H9 (cell line): ENCODE measurements around the gene PDZRN4. TPM values are rescaled to one million over a fixed set of nuclear protein-coding genes. Genes with fewer than 3 reads are reported as not detected.

Experiments used
- DNase-seq: peaks from one replicate; pipeline ENCODE4 v3.0.0-alpha.2; 2017
- H2AFZ ChIP-seq: one replicate; pipeline ENCODE4 v1.6.1; 2013; ENCODE audit warnings: mild to moderate bottlenecking, low read length, control low read depth, moderate library complexity
- H2AK5ac ChIP-seq: 2 replicates; pipeline ENCODE4 v1.6.1; 2013; ENCODE audit warnings: low read length, control low read depth, mixed read lengths; ENCODE audit not compliant: insufficient read length
- H2BK120ac ChIP-seq: one replicate; pipeline ENCODE4 v1.6.1; 2013; ENCODE audit warnings: low read depth, mild to moderate bottlenecking, low read length, control low read depth, inconsistent platforms; ENCODE audit not compliant: poor library complexity, severe bottlenecking
- H2BK12ac ChIP-seq: 2 replicates; pipeline ENCODE4 v1.6.1; 2013; ENCODE audit warnings: low read length, control low read depth, mixed read lengths, low read depth; ENCODE audit not compliant: insufficient read length
- H2BK15ac ChIP-seq: 2 replicates; pipeline ENCODE4 v1.6.1; 2013; ENCODE audit warnings: low read depth, low read length, control low read depth
- H2BK20ac ChIP-seq: one replicate; pipeline ENCODE4 v1.6.1; 2013; ENCODE audit warnings: low read depth, mild to moderate bottlenecking, low read length, control low read depth, inconsistent platforms; ENCODE audit not compliant: poor library complexity, severe bottlenecking
- H2BK5ac ChIP-seq: 2 replicates; pipeline ENCODE4 v1.6.1; 2013; ENCODE audit warnings: low read length, control low read depth, mixed read lengths; ENCODE audit not compliant: insufficient read length
- H3K14ac ChIP-seq: 2 replicates; pipeline ENCODE4 v1.6.1; 2013; ENCODE audit warnings: low read length, control low read depth; ENCODE audit not compliant: insufficient read depth
- H3K18ac ChIP-seq: 2 replicates; pipeline ENCODE4 v1.6.1; 2013; ENCODE audit warnings: low read depth, mild to moderate bottlenecking, mixed read lengths, low read length, control low read depth; ENCODE audit not compliant: insufficient read length
- H3K23ac ChIP-seq: 2 replicates; pipeline ENCODE4 v1.6.1; 2013; ENCODE audit warnings: low read length, control low read depth, mixed read lengths, low read depth; ENCODE audit not compliant: insufficient read length
- H3K23me2 ChIP-seq: 2 replicates; pipeline ENCODE4 v1.6.1; 2013; ENCODE audit warnings: low read depth, mild to moderate bottlenecking, mixed read lengths, low read length, control low read depth; ENCODE audit not compliant: insufficient read length, poor library complexity, severe bottlenecking
- H3K27ac ChIP-seq: 2 replicates; pipeline ENCODE4 v1.5.1; 2013; ENCODE audit warnings: low read length, control low read depth, mixed read lengths, low read depth; ENCODE audit not compliant: insufficient read length
- H3K27me3 ChIP-seq: 2 replicates; pipeline ENCODE4 v1.6.1; 2013; ENCODE audit warnings: low read length, control low read depth, inconsistent platforms; ENCODE audit not compliant: insufficient read depth
- H3K4ac ChIP-seq: 2 replicates; pipeline ENCODE4 v1.6.1; 2013; ENCODE audit warnings: low read depth, mild to moderate bottlenecking, control low read depth, inconsistent platforms, low read length, moderate library complexity
- H3K4me1 ChIP-seq: 2 replicates; pipeline ENCODE4 v1.6.1; 2013; ENCODE audit warnings: low read length, control low read depth, inconsistent platforms; ENCODE audit not compliant: insufficient read depth
- H3K4me2 ChIP-seq: 2 replicates; pipeline ENCODE4 v1.6.1; 2013; ENCODE audit warnings: low read length, control low read depth, mixed read lengths; ENCODE audit not compliant: insufficient read length, insufficient read depth
- H3K56ac ChIP-seq: 2 replicates; pipeline ENCODE4 v1.6.1; 2013; ENCODE audit warnings: low read depth, mild to moderate bottlenecking, mixed read lengths, low read length, control low read depth; ENCODE audit not compliant: insufficient read length
- H3K79me1 ChIP-seq: 2 replicates; pipeline ENCODE4 v1.6.1; 2013; ENCODE audit warnings: low read depth, mild to moderate bottlenecking, moderate library complexity, low read length, control low read depth, inconsistent platforms; ENCODE audit not compliant: insufficient read depth, poor library complexity, severe bottlenecking
- H3K79me2 ChIP-seq: 2 replicates; pipeline ENCODE4 v1.6.1; 2013; ENCODE audit warnings: low read length, control low read depth, inconsistent platforms; ENCODE audit not compliant: insufficient read depth
- H3K9ac ChIP-seq: 2 replicates; pipeline ENCODE4 v1.6.1; 2013; ENCODE audit warnings: low read length, control low read depth, mixed read lengths; ENCODE audit not compliant: insufficient read length; ENCODE audit errors: extremely low read depth
- H3K9me3 ChIP-seq: one replicate; pipeline ENCODE4 v1.6.1; 2013; ENCODE audit warnings: low read depth, low read length, inconsistent platforms; ENCODE audit not compliant: control insufficient read depth
- H3T11ph ChIP-seq: one replicate; pipeline ENCODE4 v1.6.1; 2013; ENCODE audit warnings: mild to moderate bottlenecking, low read length, control low read depth, inconsistent platforms
- H4K20me1 ChIP-seq: one replicate; pipeline ENCODE4 v1.6.1; 2013; ENCODE audit not compliant: control insufficient read depth, insufficient read length, insufficient read depth
- H4K5ac ChIP-seq: 2 replicates; pipeline ENCODE4 v1.6.1; 2013; ENCODE audit warnings: low read depth, mild to moderate bottlenecking, mixed read lengths, low read length, control low read depth; ENCODE audit not compliant: insufficient read length
- H4K8ac ChIP-seq: replicated peaks from 2 replicates; pipeline ENCODE4 v1.6.1; 2013; ENCODE audit warnings: low read length, control low read depth, mixed read lengths, low read depth; ENCODE audit not compliant: insufficient read length
- H4K91ac ChIP-seq: 2 replicates; pipeline ENCODE4 v1.6.1; 2013; ENCODE audit warnings: low read depth, mild to moderate bottlenecking, moderate library complexity, mixed read lengths, low read length, control low read depth; ENCODE audit not compliant: insufficient read length
- H3K27ac Mint-ChIP-seq, 3 experiments: 2 replicates in 2 of 3; 3 replicates in 1 of 3; pipeline ENCODE4 v1.8.0; 2020 to 2021; ENCODE audit warnings: mixed read lengths in 3 of 3, mild to moderate bottlenecking in 1 of 3, moderate library complexity in 1 of 3
- H3K27me3 Mint-ChIP-seq: 2 replicates; pipeline ENCODE4 v1.8.0; 2021; ENCODE audit warnings: low read depth, mild to moderate bottlenecking, moderate library complexity, mixed read lengths
- H3K36me3 Mint-ChIP-seq, 3 experiments: 2 replicates in 2 of 3; 3 replicates in 1 of 3; pipeline ENCODE4 v1.8.0; 2020 to 2021; ENCODE audit warnings: low read depth in 3 of 3, mixed read lengths in 3 of 3; ENCODE audit not compliant: insufficient read depth in 1 of 3
- H3K4me1 Mint-ChIP-seq, 2 experiments: 2 replicates each; pipeline ENCODE4 v1.8.0; 2020; ENCODE audit warnings: mixed read lengths in 2 of 2
- H3K4me3 Mint-ChIP-seq, 2 experiments: 2 replicates in 1 of 2; 3 replicates in 1 of 2; pipeline ENCODE4 v1.8.0; 2020 to 2021; ENCODE audit warnings: mild to moderate bottlenecking in 2 of 2, mixed read lengths in 2 of 2, moderate library complexity in 1 of 2
- H3K9me3 Mint-ChIP-seq, 2 experiments: 2 replicates in 1 of 2; 3 replicates in 1 of 2; pipeline ENCODE4 v1.8.0; 2020; ENCODE audit warnings: mild to moderate bottlenecking in 2 of 2, mixed read lengths in 2 of 2, moderate library complexity in 1 of 2
- CTCF ChIP-seq: fragments of 200-600 bp; sonication (generic); conservative IDR thresholded peaks from 3 replicates; pipeline ENCODE4 v1.8.0; 2021; ENCODE audit warnings: antibody characterized with exemption, mild to moderate bottlenecking
- WGBS: extraction: QIAGEN DNeasy Blood & Tissue Kit; methylation state at CpG from one replicate; pipeline ENCODE4 v1.1.7; 2013; ENCODE audit warnings: missing lambda C conversion rate, low lambda C conversion rate, mixed read lengths; ENCODE audit not compliant: insufficient read length; ENCODE audit errors: extremely low coverage; 5-methylcytosine and 5-hydroxymethylcytosine counted together
- total RNA-seq: library from RNA; stranded (reverse); gene quantifications from 2 replicates; pipeline ENCODE4 v1.2.1, GENCODE V29; 2021

PDZRN4 gene
- total RNA-seq, 1 experiment from 2014 or later, result not detected

DNA sequence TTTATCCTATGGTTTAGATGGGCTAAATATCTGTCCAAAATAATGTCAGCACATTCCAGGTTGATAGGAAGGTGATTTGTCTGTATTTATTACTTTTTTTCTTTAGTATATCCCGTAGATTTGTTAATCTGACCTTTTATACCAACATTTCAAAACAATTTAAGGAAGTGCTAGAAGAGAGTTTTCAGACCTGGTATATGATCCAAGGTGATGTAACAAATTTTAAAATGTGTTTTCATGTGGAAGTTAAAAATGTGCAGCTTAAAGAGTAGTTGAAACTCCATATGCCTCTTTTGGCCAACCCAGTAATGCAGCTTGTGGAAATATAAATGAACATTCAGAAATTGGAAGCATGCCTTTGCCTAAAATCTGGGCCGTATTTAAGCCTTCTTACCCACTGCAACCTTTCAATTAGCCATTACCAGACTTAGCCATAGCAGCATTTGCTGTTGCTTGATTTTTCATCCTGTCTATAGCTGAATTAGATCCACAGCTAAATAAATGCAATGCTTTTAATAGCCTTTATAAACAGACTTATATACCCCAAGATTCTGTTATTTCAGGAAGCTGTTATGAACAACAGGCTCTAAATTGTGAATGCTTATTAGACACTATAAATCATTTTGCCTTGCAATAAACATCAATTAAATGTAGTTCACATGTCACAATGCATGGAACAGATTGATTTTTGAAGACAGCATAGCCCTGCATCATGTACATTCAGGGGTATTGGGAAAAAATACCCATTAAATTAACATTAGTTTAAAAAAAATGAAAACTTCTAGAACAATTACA is 271.2 kb downstream of the PDZRN4 start:
- H3K4ac ChIP-seq, result no peak overlapping the region
- no peak overlapping the region for H2BK15ac ChIP-seq
- H3K79me2 ChIP-seq, result no peaks in the 10 kb centered on the region
- H3K23ac ChIP-seq, result no peak overlapping the region
- no peak overlapping the region for H3K4me2 ChIP-seq
- no peak overlapping the region for H3K14ac ChIP-seq
- Mint-ChIP-seq H3K4me3 (no peak overlapping the region), H3K27me3 (no peaks in the 10 kb centered on the region), H3K36me3 (no peaks in the 10 kb centered on the region), H3K4me1 (no peaks in the 10 kb centered on the region), H3K27ac (no peak overlapping the region), H3K9me3 (no peaks in the 10 kb centered on the region)
- DNase-seq, result no peak
- H4K8ac ChIP-seq, result no peak overlapping the region
- no peak overlapping the region for H3K56ac ChIP-seq
- no peak overlapping the region for H4K5ac ChIP-seq
- no peaks in the 10 kb centered on the region for H3K9me3 ChIP-seq
- H2BK20ac ChIP-seq, result no peak overlapping the region
- H3K27me3 ChIP-seq, result no peaks in the 10 kb centered on the region
- no CpG with 5 or more reads among the region's 2 CpGs for WGBS
- H3K4me1 ChIP-seq, result no peaks in the 10 kb centered on the region
- no peak overlapping the region for H3K18ac ChIP-seq
- H2AK5ac ChIP-seq, result no peak overlapping the region
- H4K20me1 ChIP-seq, result no peaks in the 10 kb centered on the region
- H2BK120ac ChIP-seq, result no peak overlapping the region
- H3T11ph ChIP-seq, result no peak overlapping the region
- H4K91ac ChIP-seq, result no peak overlapping the region
- H3K79me1 ChIP-seq, result no peaks in the 10 kb centered on the region
- no peak overlapping the region for H3K27ac ChIP-seq
- no peak overlapping the region for H2BK5ac ChIP-seq
- no peak overlapping the region for H2AFZ ChIP-seq
- no peaks in the 10 kb centered on the region for H3K23me2 ChIP-seq
- no peak for TF ChIP-seq CTCF
- no peak overlapping the region for H2BK12ac ChIP-seq
- H3K9ac ChIP-seq, result no peak overlapping the region
